DOHH2 (cell line): ENCODE data around the gene THRAP3.

Experiments used
- EZH2phosphoT487 ChIP-seq: fragments of 200-600 bp; sonication (generic); IDR thresholded peaks from 2 replicates; pipeline ENCODE4 v1.6.1; 2017; ENCODE audit warnings: borderline replicate concordance, mild to moderate bottlenecking, antibody characterized with exemption, low read length, moderate library complexity, mixed read lengths
- TF ChIP-seq, protein P1 (sequence below): fragments of 200-600 bp; sonication (generic); IDR thresholded peaks from one replicate; pipeline ENCODE4 v1.5.1; 2014; ENCODE audit warnings: antibody characterized with exemption, mild to moderate bottlenecking, low read depth, low read length; ENCODE audit not compliant: poor library complexity, severe bottlenecking

DNA sequence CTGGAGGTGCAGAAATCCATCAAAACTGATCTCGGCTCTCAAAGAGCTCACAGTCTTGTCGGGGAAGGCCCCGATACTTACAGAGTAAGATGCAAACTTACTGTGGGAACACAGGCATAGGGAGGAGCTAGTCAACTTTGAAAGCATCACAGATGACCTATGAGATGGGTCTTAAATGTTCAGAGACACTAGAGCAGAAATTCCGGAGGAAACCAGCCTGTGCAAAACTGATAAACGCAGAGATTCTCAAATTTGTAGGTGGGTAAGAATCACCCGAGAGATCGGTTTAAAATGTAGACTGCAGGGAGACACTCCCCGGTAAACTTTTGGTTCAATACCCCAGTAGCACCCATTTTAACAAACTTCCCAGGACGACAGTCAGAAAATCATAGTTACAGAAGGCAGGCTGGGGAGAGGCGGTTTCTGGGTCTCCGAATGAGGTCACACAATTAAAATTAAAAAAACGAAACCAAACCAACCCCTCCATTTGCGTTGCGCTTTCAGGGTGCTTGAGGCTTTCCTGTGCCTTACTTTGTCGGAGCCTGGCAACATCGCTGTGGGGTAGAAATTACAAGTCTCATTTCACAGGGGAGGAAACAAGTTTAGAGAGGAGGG lies 755 bp upstream of the THRAP3 start:
- TF ChIP-seq, protein P1, sequence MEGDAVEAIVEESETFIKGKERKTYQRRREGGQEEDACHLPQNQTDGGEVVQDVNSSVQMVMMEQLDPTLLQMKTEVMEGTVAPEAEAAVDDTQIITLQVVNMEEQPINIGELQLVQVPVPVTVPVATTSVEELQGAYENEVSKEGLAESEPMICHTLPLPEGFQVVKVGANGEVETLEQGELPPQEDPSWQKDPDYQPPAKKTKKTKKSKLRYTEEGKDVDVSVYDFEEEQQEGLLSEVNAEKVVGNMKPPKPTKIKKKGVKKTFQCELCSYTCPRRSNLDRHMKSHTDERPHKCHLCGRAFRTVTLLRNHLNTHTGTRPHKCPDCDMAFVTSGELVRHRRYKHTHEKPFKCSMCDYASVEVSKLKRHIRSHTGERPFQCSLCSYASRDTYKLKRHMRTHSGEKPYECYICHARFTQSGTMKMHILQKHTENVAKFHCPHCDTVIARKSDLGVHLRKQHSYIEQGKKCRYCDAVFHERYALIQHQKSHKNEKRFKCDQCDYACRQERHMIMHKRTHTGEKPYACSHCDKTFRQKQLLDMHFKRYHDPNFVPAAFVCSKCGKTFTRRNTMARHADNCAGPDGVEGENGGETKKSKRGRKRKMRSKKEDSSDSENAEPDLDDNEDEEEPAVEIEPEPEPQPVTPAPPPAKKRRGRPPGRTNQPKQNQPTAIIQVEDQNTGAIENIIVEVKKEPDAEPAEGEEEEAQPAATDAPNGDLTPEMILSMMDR, result no peak
- TF ChIP-seq EZH2phosphoT487, result no peak
